Stimulated activated CD4-positive, alpha-beta T cell treated with anti-CD3 and anti-CD28 coated beads, Interleukin-4, amount 100 ng/mL, for 4 hours (primary cell): ENCODE measurements around the gene DFFA.
"Not testable (repeated sequence)": the region's sequence is repeated elsewhere in the genome, so short reads cannot be mapped to it uniquely, and the experiment has no call there.

Experiments
- DNase-seq, 2 experiments: peaks; one replicate each; pipeline ENCODE4 v3.0.0-alpha.2; 2020

Gene DFFA

GRCh38 chr1:10504249-10504648 lies 31.9 kb upstream of the DFFA start:
- DNase-seq: no peak

- no peak for DNase-seq
Observed at GRCh38 chr1:10502206-10502605, 29.9 kb upstream of the DFFA start.

DNA sequence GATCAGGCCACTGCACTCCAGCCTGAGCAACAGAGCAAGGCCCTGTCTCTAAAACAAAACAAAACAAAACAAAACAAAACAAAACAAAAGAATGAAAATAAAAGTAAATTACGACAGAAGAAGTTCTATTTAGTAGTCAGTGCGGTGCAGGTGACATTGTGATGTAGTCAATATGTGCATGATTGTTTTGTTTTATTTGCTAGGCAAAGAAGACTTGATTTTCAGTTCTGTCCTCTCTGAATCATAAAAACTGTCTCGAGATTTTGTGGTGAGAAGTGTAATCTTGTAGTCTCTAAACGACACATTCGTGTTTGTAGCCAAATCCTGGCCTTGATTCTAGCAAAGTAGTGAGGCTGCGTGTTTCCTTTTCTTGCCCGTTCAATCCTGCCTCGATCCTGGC lies 25.9 kb upstream of the DFFA start:
- DNase-seq: no peak

GRCh38 chr1:10497109-10497508 lies 24.8 kb upstream of the DFFA start:
- no peak for DNase-seq

DNA sequence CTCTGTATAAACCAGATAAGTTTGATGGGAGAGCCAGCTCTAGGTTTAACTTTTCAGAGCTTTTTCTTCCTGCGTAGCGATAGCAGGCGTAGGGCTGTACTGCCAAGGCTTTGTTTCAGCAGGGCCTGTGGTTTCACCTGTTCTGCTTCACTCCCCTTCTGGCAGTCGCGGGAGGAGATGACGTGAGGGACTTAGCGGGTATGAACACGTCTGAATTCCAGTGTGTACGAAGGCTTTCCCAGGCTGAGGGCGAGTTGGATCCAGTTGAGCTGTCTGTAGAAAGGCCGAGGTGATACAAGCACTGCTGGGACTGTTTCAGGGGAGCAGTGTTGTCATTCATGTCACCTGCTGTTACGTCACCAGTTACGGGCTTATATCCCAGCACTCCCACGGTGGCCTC lies 23.6 kb upstream of the DFFA start:
- peak in 1 of 2 experiments; percentile 24 for DNase-seq

GRCh38 chr1:10495475-10495817 lies 23.1 kb upstream of the DFFA start:
- DNase-seq: no peak

DNA sequence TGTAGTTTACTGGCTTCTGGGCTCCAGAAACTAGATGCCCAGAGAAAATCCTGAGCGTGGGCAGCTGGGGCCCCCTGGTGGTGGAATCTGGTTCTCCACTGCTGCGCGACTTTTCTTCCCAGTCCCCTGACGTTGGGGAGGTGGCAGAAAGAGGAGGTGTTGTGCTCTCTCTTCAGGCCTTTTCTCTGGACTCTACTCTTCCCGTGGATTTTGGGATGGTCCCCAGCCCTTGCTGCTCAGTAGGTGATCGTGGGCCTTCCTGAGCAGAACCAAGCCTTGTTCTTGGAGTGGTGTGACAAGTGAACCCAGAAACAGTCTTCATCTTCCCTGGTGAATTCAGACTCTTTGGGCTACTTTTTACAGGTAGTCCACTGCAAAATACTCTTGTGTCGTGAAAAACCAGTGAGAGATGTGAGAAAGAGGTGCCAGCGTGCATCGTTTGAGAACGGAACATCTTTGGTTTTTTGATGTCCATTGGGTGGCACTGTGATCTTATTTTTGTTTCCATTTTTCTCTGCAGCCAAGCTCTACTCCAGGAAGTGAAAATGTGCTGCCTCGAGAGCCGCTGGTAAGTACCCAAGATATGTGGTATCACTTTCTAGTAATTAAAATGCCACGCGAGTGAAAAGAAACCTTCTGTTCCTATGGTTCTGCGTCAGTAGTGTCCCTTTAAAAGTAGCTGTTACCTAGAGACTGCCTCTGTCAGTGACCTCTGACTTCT lies 22.6 kb upstream of the DFFA start:
- DNase-seq: peak; percentile 64 to 77

DNA sequence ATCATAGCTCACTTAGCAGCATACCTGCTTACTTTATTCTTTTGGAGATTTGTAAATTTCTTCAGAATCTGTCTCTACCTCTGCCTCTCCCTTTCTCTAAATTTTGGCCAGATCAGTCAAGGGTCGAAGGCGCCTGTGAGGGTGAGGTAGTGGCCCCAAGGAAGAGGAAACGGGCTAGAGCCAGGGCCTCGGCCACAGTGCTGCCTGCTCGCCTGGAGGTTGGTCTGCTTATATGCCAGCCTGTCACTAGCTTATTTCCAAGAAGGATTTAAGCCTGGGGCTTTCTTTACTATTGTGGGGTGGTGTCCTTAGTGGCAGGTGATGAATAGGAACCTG lies 22.1 kb upstream of the DFFA start:
- DNase-seq: no peak

- DNase-seq: no peak
Observed at GRCh38 chr1:10490286-10490970, 18.1 kb upstream of the DFFA start.

GRCh38 chr1:10489291-10490055 lies 17.1 kb upstream of the DFFA start:
- DNase-seq: no peak

GRCh38 chr1:10484521-10484920 lies 12.2 kb upstream of the DFFA start:
- no peak for DNase-seq

DNA sequence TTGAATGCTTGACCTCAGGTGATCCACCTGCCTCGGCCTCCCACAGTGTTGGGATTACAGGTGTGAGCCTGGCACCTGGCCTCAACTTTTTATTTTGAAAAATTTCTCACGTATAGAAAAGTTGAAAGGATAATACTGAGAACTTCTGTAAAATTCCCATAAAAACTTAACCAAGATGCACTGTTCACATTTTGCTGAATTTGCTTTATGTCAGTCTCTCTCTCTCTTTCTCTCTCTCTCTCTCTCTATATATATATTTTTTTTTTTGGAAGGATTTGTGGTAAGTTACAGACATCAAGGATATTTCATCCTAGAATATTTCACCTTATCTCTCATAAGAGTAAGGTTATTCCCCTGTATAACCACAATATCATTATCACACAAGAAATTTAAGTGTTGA lies 8.3 kb upstream of the DFFA start:
- DNase-seq: no peak

DNA sequence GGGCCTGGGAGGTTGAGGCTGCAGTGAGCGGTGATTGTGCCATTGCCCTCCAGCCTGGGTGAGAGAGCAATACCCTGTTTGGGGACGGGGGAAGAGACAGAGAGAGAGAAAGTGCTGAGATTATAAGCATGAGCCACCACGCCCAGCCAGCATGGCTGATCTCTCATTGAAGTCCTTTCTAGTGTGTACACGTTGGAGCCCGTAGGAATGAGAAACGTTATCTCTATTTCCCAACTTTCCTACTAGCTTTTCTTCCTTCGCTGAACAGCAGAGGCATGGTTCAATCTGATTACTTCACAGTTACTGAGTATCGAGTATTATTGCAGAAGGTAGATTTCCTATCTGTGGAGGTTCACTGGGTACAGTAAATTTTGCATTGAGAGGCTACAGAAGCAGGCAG lies 7.0 kb upstream of the DFFA start:
- DNase-seq: no peak

DNA sequence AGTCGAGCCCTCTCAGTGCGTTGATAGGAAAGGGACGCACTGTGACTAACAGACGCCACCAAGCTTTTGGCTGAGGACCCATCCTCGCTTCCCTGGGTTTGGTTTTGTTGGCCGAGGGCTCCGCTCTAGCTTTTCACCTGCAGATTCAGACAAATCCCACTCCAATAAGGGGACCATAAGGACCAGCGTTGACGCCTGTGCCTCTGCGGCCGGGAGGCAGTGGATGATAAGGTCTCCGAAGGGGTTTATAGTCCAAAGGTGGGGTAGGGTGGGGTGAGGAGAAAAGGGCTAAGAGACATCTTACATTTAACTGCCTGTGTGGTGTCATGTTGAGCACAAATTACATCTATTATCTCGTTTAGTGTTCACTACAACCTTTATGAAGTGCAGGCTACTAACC lies 3.2 kb upstream of the DFFA start:
- DNase-seq: no peak

- peak; percentile 81 to 83 for DNase-seq
Observed at GRCh38 chr1:10474613-10475507, 2.5 kb upstream of the DFFA start, which contains the start of gene PEX14. PEX14 (plus strand) TSS chr1:10474950; CDS start chr1:10474967, 17 bp downstream.

DNA sequence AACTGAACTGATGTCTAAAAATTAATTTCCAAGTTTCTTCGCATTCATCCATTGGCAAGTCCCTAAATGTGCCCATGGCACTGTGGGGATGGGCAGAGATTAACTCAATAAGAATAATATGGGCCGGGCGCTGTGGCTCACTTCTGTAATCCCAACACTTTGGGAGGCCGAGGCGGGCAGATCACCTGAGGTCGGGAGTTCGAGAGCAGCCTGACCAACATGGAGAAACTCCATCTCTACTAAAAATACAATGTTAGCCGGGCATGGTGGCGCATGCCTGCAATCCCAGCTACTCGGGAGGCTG lies 1.9 kb upstream of the DFFA start:
- not testable (repeated sequence) for DNase-seq

DNA sequence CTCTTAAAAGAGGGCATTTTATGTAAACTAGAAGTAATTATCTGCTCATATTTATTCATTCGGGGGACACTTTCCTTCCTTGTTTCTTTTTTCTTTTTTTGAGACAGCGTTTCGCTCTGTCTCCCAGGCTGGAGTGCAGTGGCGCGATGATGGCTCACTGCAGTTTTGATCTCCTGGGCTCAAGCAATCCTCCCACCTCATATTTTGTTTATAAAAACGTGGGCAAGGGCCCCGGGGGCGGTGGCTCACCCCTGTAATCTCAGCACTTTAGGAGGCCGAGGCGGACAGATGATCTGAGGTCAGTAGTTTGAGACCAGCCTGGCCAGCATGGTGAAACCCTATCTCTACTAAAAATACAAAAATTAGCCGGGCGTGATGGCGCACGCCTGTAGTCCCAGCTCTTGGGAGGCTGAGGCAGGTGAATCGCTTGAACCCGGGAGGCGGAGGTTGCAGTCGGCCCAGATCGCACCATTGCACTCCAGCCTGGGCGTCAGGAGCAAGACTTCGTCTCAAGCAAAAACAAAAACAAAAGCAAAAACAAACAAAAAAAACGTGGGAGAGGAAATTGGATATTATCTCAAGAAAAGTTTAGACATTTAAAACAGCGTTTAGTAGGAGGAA lies 926 bp upstream of the DFFA start:
- DNase-seq: no peak

DNA sequence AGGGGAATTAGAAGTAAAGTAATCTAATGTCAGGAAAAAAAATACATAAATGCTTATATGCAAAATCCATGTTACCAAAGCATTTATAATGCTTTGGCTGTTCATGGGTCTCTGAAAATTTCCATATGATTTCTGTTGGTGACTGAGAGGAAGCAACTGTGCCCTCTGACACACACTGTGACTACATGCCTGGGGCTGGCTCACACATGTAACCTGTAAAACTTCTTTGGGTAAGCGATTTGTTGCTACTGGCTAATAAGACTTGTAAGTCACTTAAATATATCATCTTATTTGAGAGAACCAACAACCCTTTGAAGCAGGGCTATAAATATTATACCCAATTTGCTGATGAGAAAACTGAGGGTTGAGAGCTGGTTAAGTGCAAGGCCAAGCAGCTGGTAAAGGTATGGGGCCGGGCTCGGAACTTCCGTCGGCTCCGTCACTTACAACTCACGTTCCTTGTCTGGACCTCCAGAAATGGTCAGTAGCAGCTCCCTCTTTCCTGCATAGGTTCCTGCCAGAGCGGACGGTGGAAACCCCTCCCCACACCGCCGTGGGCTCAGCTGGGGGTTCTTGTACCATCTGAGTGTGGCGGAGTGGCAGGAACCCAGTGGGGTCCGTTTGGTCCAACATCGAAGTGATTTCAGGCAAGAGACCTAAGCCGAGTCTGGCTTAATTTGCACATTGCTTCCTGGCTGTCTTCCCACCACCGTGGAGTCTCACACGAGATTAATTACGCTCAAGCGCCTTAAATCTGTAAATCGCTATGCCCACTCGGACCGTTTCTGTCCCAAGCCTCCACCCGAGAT lies 714 bp downstream of the DFFA start:
- DNase-seq: no peak

DNA sequence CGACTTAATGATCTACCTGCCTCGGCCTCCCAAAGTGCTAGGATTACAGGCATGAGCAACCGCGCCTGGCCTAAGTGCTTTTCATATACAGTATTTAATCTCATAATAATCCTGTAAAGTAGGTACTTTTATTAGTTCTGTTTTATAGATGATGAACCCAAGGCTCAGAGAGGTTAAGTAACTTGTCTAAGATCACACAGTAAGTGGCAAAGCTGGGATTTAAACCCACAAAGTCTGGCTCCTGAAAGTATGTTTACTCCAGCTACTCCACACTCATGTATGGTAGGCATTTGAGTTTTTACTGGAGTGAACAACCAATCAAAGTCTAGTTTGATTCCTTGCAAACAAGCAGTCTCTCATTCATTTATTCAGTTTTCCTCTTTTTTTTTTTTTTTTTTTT lies 2.3 kb downstream of the DFFA start:
- DNase-seq: no peak

GRCh38 chr1:10467078-10467477 lies 5.3 kb downstream of the DFFA start:
- no peak for DNase-seq

DNA sequence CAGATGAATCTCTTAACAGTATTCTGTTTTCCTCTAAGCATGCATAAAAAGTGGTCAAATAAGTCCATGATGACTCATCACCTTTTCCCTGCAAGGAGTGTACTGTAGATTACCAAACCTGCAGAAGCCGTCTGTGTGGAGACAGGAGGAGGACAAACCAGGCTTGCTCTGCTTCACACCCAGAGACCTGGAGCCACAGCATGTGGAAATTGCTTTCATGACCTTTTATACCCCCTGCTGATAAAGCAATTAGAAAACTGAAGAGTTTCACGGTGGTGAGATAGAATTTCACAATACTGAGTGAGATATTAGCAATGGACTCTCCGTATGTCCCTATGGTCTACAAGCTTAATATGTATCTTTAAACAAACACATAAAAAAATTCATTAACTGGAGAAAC lies 13.1 kb downstream of the DFFA start:
- DNase-seq: no peak

DNA sequence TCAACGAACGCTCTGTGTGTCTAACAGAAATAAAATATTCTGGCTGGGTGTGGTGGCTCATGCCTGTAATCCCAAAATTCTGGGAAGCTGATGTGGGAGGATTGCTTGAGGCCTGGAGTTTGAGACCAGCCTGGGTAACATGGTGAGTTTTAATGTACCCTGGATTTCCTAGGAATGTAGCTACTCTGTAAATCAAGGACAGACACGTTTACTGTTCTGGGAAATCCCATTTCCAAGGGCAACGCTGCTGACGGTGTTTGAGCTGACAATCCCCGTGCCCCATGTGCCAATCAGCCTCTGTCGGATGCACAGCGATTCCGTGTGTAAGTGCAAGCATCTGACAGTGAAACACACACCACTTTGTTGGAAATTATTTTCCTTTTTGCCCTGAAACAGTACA lies 14.5 kb downstream of the DFFA start:
- no peak for DNase-seq
